Lower lobe of right lung (tissue), 2 donors: Measurements from ENCODE around the gene KCNQ1. TPM values are rescaled to one million over a fixed set of nuclear protein-coding genes. Genes with fewer than 3 reads are reported as not detected.
A peak's percentile ranks its signal among the peaks of the same experiment; 100 is the strongest.

Source experiments
- ATAC-seq, 2 donors: fragments of 200-7000 bp; cut with Tn5 transposase; one replicate each; pipeline ENCODE4 v1.9.1; 2020 to 2022; ENCODE audit warnings: mild to moderate bottlenecking in 2 of 2, moderate library complexity in 2 of 2
- DNase-seq: peaks from one replicate; pipeline ENCODE4 v3.0.0-alpha.2; 2020
- H3K27ac ChIP-seq: fragments of 200-600 bp; one replicate; pipeline ENCODE4 v1.8.0; 2022
- H3K27me3 ChIP-seq: fragments of 200-600 bp; one replicate; pipeline ENCODE4 v1.8.0; 2022; ENCODE audit warnings: low read depth
- H3K36me3 ChIP-seq: fragments of 200-600 bp; one replicate; pipeline ENCODE4 v1.8.0; 2022; ENCODE audit warnings: mild to moderate bottlenecking
- H3K4me1 ChIP-seq: fragments of 200-600 bp; one replicate; pipeline ENCODE4 v1.8.0; 2022
- H3K4me3 ChIP-seq: fragments of 200-600 bp; one replicate; pipeline ENCODE4 v1.8.0; 2022; ENCODE audit warnings: mild to moderate bottlenecking
- H3K9me3 ChIP-seq: fragments of 200-600 bp; one replicate; pipeline ENCODE4 v1.8.0; 2022
- CTCF ChIP-seq: fragments of 200-600 bp; IDR thresholded peaks from one replicate; pipeline ENCODE4 v1.8.0; 2022; ENCODE audit warnings: antibody characterized with exemption, mild to moderate bottlenecking
- intact Hi-C: fragments of 100-400 bp; cut with DNase I; formaldehyde crosslinking; loops from one replicate; pipeline ENCODE4 v1.11.0; 2022
- total RNA-seq: library from RNA; stranded (reverse); fragmentation: NEBNext Ultra II Directional; extraction: Animal tissue kit (Norgen Biotek cat#: 25700); gene quantifications from one replicate; pipeline ENCODE4 v1.2.1, GENCODE V29; 2021
- donor health status: DM: no; HTN: yes; CAD: no; lungs with severe emphysema.

KCNQ1 gene
- total RNA-seq, 1 donor from 2014 or later: 51.0 TPM

GRCh38 chr11:2561696-2562581 is 117.1 kb downstream of the KCNQ1 start:
- ATAC-seq (peak; percentile 6 to 13), DNase-seq (peak; percentile 44)
- Histone ChIP-seq H3K36me3 (no peaks in the 10 kb centered on the region), H3K4me3 (no peak overlapping the region), H3K4me1 (no peaks in the 10 kb centered on the region), H3K9me3 (no peaks in the 10 kb centered on the region), H3K27ac (no peak overlapping the region), H3K27me3 (no peaks in the 10 kb centered on the region)
- TF ChIP-seq CTCF: no peak
- intact Hi-C loops: no loop called here

DNA sequence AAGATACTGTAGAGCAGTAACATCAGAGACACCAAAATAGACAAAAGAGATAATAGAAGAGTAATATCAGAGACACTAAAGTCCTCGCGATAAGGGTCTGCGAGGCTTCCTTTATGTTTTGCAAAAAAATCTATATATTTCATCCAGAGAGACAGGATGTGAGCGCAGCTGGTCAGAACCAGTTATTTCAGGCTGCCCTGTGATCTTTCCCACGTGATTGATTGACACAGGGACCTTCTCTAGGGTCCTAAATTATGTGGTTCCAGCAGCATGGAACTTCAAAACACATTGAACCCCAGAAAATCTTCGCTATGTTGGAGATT is 118.0 kb downstream of the KCNQ1 start:
- Histone ChIP-seq H3K36me3 (no peaks in the 10 kb centered on the region), H3K9me3 (no peaks in the 10 kb centered on the region), H3K4me3 (no peak overlapping the region), H3K27me3 (no peaks in the 10 kb centered on the region), H3K4me1 (no peaks in the 10 kb centered on the region), H3K27ac (no peak overlapping the region)
- ATAC-seq: no peak
- no peak for TF ChIP-seq CTCF
- DNase-seq: no peak
- intact Hi-C loops: no loop called here

DNA sequence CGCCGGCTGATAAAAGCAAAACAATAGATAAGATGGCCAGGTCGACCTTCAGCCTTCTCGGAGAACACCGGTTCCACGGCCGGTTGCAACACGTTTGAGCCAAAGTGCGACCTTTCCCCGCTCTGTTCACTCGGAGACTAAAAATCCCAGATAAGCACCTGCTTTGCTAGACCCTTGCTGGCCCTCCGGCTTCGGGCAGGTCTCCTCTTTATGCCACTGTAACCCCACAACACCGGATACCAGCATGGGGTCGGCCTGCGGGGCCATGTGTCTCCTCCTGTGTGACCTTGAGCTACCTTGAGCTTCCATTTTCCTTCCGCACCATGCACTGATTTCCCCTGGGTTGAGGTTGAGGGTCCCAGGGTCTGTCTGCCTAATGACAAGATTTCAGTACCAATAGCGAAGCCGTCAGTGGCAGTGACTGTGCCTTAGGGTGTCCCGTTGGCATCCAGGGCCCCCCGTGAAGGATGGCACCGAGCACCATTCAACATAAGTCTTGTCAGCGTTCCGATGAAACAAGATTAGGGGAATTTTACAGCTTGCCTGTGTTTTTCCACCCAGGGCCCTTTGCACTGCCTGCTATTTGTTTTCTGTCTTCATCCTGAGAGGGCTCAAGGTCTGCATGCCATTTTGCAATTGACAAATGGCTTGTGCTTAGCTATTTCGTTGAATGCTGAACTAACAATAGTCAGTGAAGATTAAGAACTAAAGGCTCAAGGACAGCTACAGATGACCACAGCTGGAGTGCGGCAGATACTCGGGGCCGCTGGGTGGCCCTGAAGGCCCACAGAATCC is 118.6 kb downstream of the KCNQ1 start:
- DNase-seq (peak; percentile 37), ATAC-seq (no peak)
- Histone ChIP-seq H3K27me3 (no peaks in the 10 kb centered on the region), H3K27ac (no peak overlapping the region), H3K4me1 (no peaks in the 10 kb centered on the region), H3K36me3 (no peaks in the 10 kb centered on the region), H3K4me3 (no peak overlapping the region), H3K9me3 (no peaks in the 10 kb centered on the region)
- intact Hi-C loops: no loop called here
- TF ChIP-seq CTCF: no peak

GRCh38 chr11:2564008-2564530 is 119.3 kb downstream of the KCNQ1 start:
- no peak overlapping the region for H3K27ac ChIP-seq
- no peaks in the 10 kb centered on the region for H3K4me1 ChIP-seq
- no peak for TF ChIP-seq CTCF
- ATAC-seq (no peak), DNase-seq (peak; percentile 26)
- no peaks in the 10 kb centered on the region for H3K27me3 ChIP-seq
- H3K36me3 ChIP-seq: no peaks in the 10 kb centered on the region
- no peak overlapping the region for H3K4me3 ChIP-seq
- intact Hi-C loops: no loop called here
- H3K9me3 ChIP-seq: no peaks in the 10 kb centered on the region

DNA sequence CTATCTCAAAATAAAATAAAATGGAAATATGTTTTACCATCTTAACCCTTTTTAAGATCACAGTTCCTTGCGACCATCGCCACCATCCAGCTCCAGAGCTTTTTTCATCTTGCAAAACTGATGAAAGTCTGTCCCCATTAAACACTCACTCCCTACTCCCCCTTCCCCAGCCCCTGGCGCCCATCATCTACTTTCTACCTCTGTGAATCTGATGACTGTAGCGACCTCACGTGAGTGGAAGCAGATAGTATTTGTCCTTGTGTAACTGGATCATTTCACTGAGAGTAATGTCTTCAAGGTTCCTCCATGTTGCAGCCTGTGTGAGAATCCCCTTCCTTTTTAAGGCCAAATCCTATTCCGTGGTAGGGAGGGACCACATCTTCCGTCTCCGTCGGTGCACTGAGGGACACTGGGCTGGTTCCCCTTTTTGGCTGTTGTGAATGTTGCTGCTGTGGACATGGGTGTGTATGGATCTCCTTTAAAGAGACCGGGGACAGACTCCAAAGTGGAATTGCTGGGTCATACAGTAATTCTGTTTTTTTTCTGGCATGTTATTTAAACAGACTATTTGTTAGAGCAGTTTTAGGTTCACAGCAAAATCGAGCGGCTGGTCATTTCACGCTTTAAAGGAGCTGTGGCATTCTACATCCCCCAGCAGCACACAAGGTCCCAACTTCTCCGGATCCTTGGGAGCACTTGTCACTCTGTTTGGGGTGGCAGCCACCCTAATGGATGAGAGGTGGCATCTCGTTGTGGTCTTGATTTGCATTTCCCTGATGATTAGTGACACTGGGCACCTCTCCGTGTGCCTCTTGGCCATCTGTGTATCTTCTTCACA is 120.0 kb downstream of the KCNQ1 start:
- TF ChIP-seq CTCF: no peak
- Histone ChIP-seq H3K4me1 (no peaks in the 10 kb centered on the region), H3K4me3 (no peak overlapping the region), H3K27ac (no peak overlapping the region), H3K36me3 (no peaks in the 10 kb centered on the region), H3K27me3 (no peaks in the 10 kb centered on the region), H3K9me3 (no peaks in the 10 kb centered on the region)
- DNase-seq: peak; percentile 28
- intact Hi-C loops: no loop called here
- ATAC-seq: no peak
